Vagina (tissue), 2 donors: ENCODE measurements around the gene SLITRK2.

Source experiments
- CTCF ChIP-seq, 3 experiments: fragments of 450-650 bp in 2 of 3; fragments of 200-600 bp in 1 of 3; sonication (generic) in 1 of 3; IDR thresholded peaks; one replicate each; pipeline ENCODE4 v1.5.1; 2017 to 2019; ENCODE audit warnings: antibody characterized with exemption in 3 of 3, mild to moderate bottlenecking in 2 of 3, moderate library complexity in 2 of 3
- POLR2AphosphoS5 ChIP-seq, 2 donors: sonication (generic); formaldehyde crosslinking; IDR thresholded peaks; one replicate each; pipeline ENCODE4 v1.9.0; 2017; ENCODE audit warnings: antibody characterized with exemption in 2 of 2, mild to moderate bottlenecking in 2 of 2, low read depth in 1 of 2; ENCODE audit not compliant: insufficient read depth in 1 of 2

DNA sequence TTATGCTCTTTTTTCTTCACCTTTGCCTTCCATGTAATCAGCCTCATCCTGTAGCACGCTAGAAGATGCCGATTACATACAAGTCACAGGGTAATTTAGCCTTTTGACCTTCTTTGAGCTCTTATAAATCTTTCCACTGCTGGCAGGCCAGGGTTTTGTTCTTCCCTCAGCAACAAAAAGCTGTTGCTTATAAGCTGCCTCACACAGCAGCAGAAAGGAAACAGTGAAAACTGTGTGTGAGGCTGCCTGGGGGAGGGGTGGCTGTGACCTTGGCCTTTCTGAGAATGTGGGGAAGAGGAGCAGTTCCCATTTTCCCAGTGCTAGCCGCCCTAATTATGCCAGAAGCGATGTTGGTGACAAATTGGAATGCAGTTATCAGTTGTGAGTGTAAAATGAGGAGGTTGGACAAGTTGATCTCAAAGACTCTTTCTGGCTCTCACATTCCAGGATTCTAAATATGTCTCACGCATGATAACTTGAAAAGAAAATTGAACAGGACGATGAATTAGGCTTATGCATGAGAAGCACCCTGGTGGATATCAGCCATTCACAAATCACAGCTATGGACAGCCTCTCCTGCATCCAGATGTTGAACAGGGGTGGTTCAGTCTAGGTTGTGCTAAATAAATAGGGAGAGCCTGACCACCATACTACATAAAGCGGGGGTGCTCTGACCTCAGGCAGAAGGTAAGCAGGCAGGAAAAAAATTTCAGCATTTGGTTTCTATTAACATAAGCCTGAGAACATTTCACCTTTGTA is 25.7 kb downstream of the SLITRK2 start:
- TF ChIP-seq CTCF (IDR thresholded peaks at IDR 0.05) (no peak), POLR2AphosphoS5 (IDR thresholded peaks at IDR 0.05; ENCODE audit: insufficient read depth in 1 of 2, low read depth in 1 of 2) (no peak)
